HG03108 (cell line): Measurements from ENCODE around the gene CCL25.
"Not testable (repeated sequence)": the region's sequence is repeated elsewhere in the genome, so short reads cannot be mapped to it uniquely, and the experiment has no call there.

ENCODE experiments used
- ATAC-seq: cut with Tn5 transposase; IDR thresholded peaks from one replicate; pipeline ENCODE4 v1.9.1; 2021; ENCODE audit warnings: moderate library complexity; ENCODE audit not compliant: unreplicated experiment

The CCL25 gene, protein sequence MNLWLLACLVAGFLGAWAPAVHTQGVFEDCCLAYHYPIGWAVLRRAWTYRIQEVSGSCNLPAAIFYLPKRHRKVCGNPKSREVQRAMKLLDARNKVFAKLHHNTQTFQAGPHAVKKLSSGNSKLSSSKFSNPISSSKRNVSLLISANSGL

GRCh38 chr19:8052464-8052859 lies at the start of gene CCL25:
Gene CCL25 (plus strand): TSS chr19:8052760. CDS start chr19:8053050, 290 bp downstream.
- no peak for ATAC-seq

DNA sequence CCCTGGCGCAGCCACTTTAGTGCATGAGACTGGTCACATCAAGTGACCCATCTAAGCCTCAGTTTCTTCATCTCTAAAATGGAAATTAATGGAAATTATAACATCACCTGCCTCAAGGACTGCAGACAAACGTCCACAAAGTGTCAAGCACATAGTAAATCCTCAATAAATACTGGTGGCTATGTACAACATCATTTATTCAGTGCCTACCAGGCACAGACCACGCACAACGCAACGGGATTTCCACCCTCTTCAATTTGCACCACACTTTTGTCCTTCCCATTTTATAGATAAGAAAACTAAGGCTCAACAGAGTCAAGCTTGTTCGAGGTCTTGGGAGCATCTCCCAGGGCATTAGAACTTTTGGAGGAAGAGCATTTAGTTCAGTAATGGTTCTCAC lies 48.6 kb upstream of the CCL25 start:
- no peak for ATAC-seq

DNA sequence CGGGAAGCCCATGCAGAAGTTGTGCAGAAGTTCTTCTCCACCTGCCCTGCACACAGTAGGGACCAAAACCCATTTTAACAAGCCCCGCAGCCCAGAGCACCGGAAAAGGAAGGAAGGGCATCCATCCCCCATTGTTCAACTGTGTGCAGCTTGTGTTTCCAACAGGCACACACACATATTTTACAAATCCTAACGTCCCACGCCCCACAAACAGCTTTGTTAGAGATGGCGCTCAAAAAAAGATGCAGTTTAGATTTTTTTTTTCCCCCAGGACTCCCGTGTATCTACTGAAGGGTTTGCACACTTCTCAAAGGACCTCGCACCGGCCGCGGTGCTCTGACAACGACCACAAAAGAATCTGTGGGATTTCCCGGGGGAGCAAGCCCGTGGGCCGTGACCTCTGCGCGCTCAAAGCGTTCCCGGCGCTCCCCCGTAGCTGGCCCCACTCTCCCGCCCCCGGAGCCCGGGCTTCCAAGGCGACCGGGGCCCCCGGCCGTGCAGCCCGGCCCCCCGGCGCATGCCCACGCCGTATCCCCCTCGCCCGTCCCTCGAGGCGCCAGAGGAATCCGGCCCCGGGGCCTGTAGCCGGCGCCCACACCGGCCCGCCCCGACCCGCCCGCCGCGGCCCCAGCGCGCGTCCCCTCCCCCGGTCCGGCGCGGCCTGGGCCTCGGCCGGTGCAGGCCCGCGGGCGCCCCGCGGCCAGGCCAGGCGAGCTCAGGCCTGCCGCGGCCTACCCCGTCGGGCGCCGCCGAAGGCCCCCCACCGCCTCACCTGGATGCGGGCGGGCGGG lies 47.6 kb upstream of the CCL25 start:
- ATAC-seq, result peak; percentile 14

DNA sequence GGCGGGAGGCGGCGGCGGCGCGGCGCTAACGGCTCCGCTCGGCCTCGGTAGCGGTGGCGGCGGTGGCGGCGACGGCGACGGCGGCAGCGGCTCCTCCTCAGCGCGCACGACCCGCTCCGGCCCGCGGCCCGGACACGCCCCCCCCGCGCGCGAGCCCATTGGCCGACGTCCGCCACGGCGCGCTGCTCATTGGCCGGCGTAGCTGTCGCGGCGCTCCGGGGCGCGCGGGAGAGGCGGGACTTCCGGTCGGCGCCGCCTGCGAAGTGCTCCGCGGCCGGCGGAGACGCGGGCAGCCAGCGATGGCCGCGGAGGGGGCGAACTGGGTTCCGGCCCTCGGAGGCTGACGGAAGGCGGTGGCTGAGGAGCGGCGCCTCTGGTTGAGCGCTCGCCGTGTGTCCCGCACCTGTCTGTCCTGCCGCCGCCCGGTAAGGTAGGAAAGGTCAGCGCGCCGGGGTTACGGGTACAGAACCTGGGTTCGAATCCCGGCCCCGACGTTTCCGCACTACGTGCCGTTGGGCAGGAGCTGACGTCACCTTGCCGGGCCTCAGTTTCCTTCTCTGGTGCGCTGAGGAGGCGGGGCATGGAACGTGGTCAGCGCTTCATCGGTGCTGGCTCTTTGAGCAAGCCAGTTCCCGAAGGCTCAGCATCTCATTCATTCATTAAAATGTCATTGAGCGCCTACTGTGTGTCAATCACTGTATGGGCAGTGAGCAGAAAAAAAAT lies 46.9 kb upstream of the CCL25 start, which contains the start of gene ELAVL1:
Gene ELAVL1, minus strand, starts transcription at position 108 of the 723 bp plus-strand sequence. CDS start 13,826 bp downstream, outside the sequence.
- peak; percentile 74 for ATAC-seq

DNA sequence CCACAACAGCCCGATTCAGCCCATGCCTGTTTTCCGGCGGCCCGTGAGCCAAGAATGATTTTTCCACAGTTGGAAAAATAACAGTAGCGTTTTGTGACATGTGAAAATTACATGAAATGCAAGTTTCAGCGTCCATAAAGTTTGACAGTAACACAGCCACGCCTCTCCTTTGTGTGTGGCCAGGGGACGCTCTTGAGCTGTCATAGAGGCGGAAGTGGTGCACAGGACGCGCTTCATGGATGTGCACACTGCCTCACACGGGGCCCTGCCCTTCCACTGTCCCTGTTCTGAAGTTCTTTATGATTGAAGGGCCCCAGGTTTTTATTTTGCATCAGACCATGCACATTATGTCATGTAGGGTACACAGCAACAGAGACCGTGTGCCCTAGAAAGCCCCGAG lies 34.8 kb upstream of the CCL25 start:
- ATAC-seq, result no peak

- ATAC-seq, result no peak
Observed at GRCh38 chr19:8020681-8021080, 31.9 kb upstream of the CCL25 start.

- no peak for ATAC-seq
Observed at GRCh38 chr19:8021374-8021773, 31.2 kb upstream of the CCL25 start.

DNA sequence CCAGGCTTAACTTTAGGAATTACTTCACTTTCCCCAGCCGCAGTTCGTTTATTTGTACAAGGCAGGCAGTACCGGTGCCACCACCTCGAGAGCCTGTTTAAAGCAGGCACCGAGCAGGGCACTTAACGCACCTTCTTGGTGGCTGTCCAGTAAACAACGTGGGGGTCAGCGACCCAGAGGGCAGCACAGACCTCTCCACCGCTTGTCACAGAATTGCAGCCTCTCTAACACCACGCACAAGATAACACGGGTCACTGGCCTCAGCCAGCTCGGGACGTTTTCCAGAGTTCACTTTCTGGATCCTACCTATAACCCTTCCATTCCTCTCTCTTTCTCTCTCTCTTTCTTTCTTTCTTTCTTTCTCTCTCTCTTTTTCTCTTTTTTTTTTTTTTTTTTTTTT lies 30.3 kb upstream of the CCL25 start:
- ATAC-seq, result no peak

- ATAC-seq, result no peak
Observed at GRCh38 chr19:8023371-8023770, 29.2 kb upstream of the CCL25 start.

DNA sequence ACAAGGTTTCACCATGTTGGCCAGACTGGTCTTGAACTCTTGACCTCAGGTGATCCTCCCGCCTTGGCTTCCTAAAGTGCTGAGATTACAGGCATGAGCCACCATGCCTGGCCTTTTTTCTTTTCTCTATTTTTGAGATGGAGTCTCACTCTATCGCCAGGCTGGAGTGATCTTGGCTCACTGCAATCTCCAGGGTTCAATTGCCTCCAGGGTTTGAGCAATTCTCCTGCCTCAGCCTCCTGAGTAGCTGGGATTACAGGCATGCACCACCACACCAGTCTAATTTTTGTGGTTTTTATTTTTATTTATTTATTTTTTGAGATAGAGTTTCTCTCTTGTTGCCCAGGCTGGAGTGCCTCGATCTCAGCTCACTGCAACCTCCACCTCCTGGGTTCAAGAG lies 28.3 kb upstream of the CCL25 start:
- ATAC-seq, result not testable (repeated sequence)

DNA sequence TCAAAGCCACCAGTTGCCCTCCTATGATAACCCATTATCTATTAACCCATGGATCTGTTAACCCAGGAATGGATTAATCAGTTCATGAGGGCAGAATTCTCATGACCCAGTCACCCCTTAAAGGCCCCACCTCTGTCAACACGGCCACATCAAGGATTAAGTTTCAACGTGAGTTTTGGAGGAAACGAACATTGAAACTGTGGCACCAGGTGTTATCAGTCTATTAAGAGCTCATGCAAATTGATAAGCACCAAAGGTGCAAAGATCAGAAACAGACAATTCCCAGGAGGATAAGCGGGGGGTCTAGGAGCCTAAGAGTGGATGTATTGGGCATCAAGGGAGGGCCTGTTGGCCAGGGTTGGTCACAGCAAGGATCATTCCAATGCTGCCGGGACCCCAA lies 27.2 kb upstream of the CCL25 start:
- ATAC-seq, result no peak

DNA sequence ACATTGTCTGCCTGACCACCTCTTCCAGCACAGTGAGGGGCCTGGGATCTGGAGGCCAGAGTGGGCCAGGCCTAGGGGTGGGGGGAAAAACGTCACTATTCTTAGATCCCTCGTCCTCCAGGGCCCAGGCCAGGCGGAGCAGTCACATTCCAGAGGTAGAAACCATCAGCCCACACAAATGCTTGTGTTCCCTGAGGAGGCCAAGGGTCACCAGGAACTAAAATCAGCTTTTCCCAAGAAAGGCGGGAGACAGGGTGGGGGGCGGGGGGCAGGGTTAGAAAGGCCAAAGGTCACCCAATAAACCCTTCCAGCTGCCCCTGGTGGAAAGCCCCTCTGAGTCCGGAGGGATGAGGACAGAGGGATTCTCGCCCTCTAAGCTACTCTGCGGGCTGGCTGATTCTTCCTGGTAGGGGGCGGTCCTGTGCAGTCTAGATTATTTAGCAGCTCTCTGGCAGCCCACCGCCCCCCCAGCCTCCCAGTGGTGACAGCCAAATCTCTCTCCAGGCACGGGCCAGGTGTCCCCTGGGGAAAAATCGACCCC lies 23.5 kb upstream of the CCL25 start:
- no peak for ATAC-seq

GRCh38 chr19:8030960-8031359 lies 21.6 kb upstream of the CCL25 start:
- no peak for ATAC-seq

GRCh38 chr19:8033287-8034177 lies 19.0 kb upstream of the CCL25 start:
- ATAC-seq, result not testable (repeated sequence)

- ATAC-seq, result no peak
Observed at GRCh38 chr19:8034178-8034525, 18.4 kb upstream of the CCL25 start.

DNA sequence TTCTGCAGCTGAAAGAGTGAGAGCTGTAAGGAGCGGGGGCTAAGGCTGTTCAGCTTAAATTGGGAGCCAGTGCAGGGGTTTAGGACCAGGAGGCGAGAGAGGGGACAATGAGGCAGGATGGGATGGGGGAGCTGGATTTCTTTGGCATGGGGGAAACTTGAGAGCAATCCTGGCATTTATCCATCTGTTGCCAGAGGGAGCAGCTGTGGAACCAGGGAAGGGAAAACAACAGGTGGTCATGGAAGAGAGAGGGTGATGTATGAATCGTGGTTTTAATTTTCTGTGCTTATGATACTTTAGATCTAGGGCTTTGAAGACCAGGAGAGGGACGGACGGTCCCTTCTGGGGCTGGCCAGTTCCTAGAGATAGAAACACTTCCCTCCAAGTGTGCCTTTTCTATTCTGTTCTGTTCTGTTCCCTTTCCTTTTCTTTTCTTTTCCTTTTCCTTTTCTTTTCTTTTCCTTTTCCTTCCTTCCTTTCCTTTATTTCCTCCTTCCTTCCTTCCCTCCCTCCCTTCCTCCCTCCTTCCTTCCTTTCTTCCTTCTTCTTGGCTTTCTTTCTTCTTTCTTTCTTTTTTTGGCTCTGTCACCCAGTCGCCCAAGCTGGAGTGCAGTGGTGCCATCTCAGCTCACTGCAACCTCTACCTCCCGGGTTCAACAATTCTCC lies 16.0 kb upstream of the CCL25 start:
- ATAC-seq, result no peak

- no peak for ATAC-seq
Observed at GRCh38 chr19:8038815-8039214, 13.7 kb upstream of the CCL25 start.

DNA sequence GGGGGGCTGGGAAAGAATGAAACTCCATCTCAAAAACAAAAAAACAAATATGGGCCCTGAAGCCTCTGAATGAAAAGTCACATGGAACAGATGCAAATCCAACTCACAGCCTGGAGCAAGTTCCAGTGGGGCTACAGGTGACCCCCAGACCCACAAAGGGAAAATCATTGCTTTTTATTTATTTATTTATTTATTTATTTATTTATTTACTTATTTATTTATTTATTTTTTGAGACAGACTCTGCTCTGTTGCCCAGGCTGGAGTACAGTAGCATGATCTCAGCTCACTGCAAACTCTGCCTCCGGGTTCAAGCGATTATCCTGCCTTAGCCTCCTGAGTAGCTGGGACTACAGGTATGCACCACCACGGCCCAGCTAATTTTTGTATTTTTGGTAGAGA lies 13.3 kb upstream of the CCL25 start:
- no peak for ATAC-seq

DNA sequence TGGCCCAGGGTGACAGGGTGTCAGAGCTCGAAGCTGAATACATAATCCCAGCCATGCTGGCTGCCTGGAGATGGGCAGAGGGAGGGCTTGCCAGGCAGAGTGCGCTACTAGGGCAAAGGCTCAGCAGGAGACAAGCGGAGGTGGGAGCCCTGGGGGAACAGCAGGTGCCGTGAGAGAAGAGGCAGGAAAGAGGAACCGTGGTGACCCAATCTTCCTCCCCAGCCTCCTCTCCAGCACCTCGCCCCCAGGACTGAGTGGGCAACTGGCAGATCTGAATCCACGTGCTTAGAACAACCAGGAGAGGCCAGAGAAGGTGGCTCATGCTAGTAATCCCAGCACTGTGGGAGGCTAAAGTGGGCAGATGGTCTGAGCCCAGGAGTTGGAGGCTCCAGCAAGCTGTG lies 11.0 kb upstream of the CCL25 start:
- no peak for ATAC-seq

DNA sequence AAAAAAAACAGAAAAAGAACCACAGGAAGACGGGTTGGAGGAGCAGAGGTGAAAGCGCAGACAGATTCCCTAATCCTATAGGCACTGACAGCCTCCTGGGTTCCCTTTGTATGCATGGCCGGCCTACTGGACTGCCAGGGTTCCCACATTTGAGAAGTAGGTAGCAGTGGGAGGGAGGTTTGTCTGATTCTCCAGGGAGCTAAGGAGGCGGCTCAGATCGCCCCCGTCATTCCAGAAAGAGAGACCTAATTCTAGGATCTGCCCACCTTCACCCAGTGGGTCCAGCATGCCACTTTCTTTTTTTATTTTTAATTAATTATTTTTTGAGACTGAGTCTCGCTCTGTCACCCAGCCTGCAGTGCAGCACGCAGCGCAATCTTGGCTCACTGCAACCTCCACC lies 9.7 kb upstream of the CCL25 start:
- ATAC-seq, result no peak
